AG09309 (cell line): Measurements from ENCODE around the gene ZNF783.

Experiments used
- DNase-seq: peaks from one replicate; pipeline ENCODE4 v3.0.0-alpha.2; 2010; ENCODE audit warnings: low read depth
- H3K4me3 ChIP-seq: 2 replicates; pipeline ENCODE4 v1.5.1; 2011; ENCODE audit warnings: mild to moderate bottlenecking, low read depth, low read length, moderate library complexity; ENCODE audit not compliant: control insufficient read depth
- CTCF ChIP-seq: IDR thresholded peaks from 2 replicates; pipeline ENCODE4 v1.5.1; 2011; ENCODE audit warnings: mild to moderate bottlenecking, low read depth, low read length, inconsistent platforms; ENCODE audit not compliant: insufficient read depth, control insufficient read depth; ENCODE audit errors: missing control alignments

The ZNF783 gene

GRCh38 chr7:149296368-149296767, 34.4 kb downstream of the ZNF783 start:
- no peak for TF ChIP-seq CTCF
- no peak for DNase-seq
- H3K4me3 ChIP-seq: no peak overlapping the region

DNA sequence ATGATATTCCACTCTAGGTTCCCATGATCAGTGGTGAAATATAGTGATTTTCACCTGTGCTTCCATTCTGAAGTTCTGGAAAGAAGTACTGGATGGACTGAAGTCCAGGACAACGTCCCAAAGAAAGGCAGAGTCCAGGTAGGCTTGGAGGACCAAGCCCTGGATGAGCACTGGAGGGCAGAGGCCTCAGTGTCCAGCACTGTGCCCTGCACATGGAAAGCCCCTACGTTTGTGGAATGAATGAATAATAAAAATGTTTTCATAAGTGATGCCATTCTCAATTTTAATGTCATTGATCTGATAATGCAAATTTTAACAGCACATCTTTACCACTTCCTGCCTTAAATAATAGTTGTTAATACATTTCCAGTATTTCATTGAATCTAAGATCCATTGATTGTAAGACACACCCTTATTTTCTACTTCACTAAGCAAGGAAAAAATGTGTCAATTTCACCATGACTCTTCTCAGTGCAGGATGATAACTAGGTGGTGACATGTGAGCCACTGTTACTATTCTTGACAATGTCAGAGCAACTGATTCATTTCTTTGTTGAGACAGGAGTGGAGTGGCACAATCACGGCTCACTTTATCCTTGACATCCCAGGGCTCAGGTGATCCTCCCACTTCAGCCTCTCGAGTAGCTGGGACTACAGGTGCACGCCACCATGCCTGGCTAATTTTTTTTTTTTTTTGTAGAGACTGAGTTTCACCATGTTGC, 35.2 kb downstream of the ZNF783 start:
- no peak overlapping the region for H3K4me3 ChIP-seq
- no peak for TF ChIP-seq CTCF
- no peak for DNase-seq

- no peak overlapping the region for H3K4me3 ChIP-seq
- no peak for DNase-seq
- no peak for TF ChIP-seq CTCF
These were observed 38.8 kb downstream of the ZNF783 start for GRCh38 chr7:149300620-149301285.

DNA sequence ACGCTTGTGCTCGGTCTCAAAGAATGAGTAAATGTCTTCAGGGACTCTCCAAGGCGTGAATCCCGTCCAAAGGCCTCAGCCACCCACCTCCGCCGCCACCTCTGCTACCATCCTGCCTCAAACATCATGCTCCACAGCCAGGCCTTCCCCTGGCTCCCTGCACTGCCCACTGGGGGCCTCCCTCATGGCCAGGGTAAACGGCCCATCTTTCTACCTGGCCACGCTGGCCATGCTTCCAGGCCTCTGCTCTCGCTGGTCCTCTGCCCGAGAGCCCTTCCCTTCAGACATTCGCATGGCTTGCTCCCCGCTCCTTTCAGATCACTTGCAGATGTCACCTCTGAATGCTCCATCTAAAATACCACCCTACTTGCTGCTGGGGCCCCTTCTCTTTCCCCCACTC, 40.2 kb downstream of the ZNF783 start:
- no peak overlapping the region for H3K4me3 ChIP-seq
- no peak for TF ChIP-seq CTCF
- DNase-seq: no peak

DNA sequence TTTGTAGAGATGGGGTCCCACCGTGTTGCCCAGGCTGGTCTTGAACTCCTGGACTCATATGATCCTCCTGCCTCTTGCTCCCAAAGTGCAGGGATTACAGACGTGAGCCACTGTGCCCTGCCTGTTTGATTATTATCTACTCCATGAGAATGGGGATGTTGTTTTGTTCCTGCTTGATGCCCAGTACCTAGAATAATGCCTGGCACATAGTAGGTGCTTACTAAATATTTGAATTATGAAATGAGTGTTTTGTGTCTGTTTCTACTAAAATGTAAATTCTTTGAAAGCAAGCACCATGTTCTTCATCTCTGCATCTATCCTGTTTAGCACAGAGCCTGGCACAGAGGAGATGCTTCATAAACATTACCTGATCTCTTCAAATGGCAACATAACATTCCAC, 40.9 kb downstream of the ZNF783 start:
- TF ChIP-seq CTCF: no peak
- no peak for DNase-seq
- H3K4me3 ChIP-seq: no peak overlapping the region

DNA sequence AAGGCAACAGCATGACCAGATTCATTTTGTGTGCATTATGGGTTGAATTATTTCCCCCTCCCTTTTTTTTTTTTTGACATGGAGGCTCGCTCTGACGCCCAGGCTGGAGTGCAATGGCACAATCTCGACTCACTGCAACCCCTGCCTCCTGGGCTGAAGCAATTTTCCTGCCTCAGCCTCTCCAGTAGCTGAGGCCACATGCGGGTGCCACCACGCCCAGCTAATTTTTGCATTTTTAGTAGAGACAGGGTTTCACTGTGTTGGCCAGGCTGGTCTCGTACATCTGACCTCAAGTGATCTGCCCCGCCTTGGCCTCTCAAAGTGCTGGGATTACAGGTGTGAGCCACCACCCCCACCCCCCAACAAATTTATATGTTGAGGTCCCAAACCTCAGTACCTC, 42.0 kb downstream of the ZNF783 start:
- H3K4me3 ChIP-seq: no peak overlapping the region
- TF ChIP-seq CTCF: no peak
- DNase-seq: no peak
